Ascending aorta (tissue), 2 donors: Measurements from ENCODE around the gene ZNF688. TPM values are rescaled to one million over a fixed set of nuclear protein-coding genes. Genes with fewer than 3 reads are reported as not detected.

Experiments used
- DNase-seq, 2 donors: peaks; one replicate each; pipeline ENCODE4 v3.0.0-alpha.2; 2019; ENCODE audit warnings: low spot score in 2 of 2
- H3K27ac ChIP-seq, 2 donors: fragments of 200-600 bp; sonication (generic); one replicate each; pipeline ENCODE4 v1.5.1; 2016 to 2017; ENCODE audit warnings: mild to moderate bottlenecking in 1 of 2
- H3K27me3 ChIP-seq: fragments of 200-600 bp; sonication (generic); one replicate; pipeline ENCODE4 v1.5.1; 2017
- H3K36me3 ChIP-seq, 2 donors: fragments of 200-600 bp; sonication (generic); one replicate each; pipeline ENCODE4 v1.5.1; 2016
- H3K4me1 ChIP-seq, 2 donors: fragments of 200-600 bp; sonication (generic); one replicate each; pipeline ENCODE4 v1.5.1; 2016 to 2017; ENCODE audit warnings: mild to moderate bottlenecking in 1 of 2
- H3K4me3 ChIP-seq, 2 donors: fragments of 200-600 bp; sonication (generic); one replicate each; pipeline ENCODE4 v1.5.1; 2016 to 2017; ENCODE audit warnings: mild to moderate bottlenecking in 1 of 2
- H3K9me3 ChIP-seq, 2 donors: fragments of 200-600 bp; sonication (generic); one replicate each; pipeline ENCODE4 v1.5.1; 2016
- intact Hi-C: fragments of 100-400 bp; cut with DNase I; formaldehyde crosslinking; loops from one replicate; pipeline ENCODE4 v1.15.1; 2023
- total RNA-seq: library from RNA; depleted of rRNA; stranded (reverse); fragments of >200 nt; gene quantifications from one replicate; pipeline ENCODE4 v1.1.0, GENCODE V29; 2016
- TF ChIP-seq, protein P1 (sequence below), 3 experiments: fragments of 200-600 bp in 2 of 3; fragments of 450-650 bp in 1 of 3; sonication (generic) in 2 of 3; IDR thresholded peaks; one replicate each; pipeline ENCODE4 v1.5.1; 2016 to 2019; ENCODE audit warnings: antibody characterized with exemption in 3 of 3, mild to moderate bottlenecking in 1 of 3, moderate library complexity in 1 of 3

Gene ZNF688
- total RNA-seq, 1 donor from 2014 or later: 11.3 TPM

DNA sequence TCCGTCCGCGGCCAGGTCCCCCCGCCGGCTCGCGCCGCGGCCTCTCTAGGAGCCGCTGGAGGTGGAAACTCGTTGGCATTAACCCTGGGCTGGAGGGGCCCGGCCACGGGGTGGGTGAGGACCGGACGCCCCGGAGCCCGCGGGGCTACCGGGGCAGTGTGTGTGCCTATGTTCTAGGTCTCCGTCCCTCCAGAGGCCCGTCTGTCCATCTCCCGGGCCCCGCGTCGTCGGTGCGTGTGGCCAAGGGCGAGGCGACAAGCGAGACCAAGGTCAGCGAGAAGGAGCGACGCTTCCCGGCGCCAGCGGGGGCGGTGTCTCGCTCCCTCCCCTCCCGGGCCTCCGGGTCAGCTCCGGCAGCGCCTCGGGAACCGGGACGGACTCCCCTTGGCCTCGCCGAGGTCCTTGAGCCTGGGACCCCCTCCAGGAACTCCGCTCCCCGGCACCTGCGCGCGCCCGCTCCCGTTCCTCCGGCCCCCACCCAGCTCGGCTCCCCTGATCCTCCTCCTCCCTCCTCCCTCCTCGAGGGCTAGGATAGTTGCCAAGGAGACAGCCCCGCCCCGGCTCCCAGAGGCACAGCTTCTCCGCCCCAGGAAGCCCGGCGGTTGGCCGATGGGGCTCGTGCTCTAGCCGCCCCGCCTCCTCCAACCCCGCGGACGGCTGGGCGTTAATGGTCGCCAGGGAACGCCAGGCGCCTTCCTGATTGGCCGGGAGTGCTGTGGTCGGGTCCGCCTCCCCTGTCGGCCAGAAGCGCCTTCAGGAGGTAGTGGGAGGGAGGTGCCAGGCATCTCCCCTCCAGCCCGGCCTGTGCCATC is 44.5 kb downstream of the ZNF688 start:
- Histone ChIP-seq H3K27ac (peak overlapping the region; percentile 93 to 96), H3K4me3 (peak overlapping the region; percentile 86 to 92), H3K9me3 (no peaks in the 10 kb centered on the region), H3K27me3 (no peaks in the 10 kb centered on the region), H3K4me1 (peaks cover 0 to 6% of the 10 kb centered on the region in 2 donors), H3K36me3 (peaks cover 17% of the 10 kb centered on the region in 2 donors)
- peak; percentile 90 to 99 for DNase-seq
- intact Hi-C loops: loop anchor here (1.0 to 5.0 kb wide), 10 partner anchors 32 to 172 kb away; partner anchors contain the start of genes CD2BP2, DCTPP1, FBRS and SEPHS2
- TF ChIP-seq, protein P1, sequence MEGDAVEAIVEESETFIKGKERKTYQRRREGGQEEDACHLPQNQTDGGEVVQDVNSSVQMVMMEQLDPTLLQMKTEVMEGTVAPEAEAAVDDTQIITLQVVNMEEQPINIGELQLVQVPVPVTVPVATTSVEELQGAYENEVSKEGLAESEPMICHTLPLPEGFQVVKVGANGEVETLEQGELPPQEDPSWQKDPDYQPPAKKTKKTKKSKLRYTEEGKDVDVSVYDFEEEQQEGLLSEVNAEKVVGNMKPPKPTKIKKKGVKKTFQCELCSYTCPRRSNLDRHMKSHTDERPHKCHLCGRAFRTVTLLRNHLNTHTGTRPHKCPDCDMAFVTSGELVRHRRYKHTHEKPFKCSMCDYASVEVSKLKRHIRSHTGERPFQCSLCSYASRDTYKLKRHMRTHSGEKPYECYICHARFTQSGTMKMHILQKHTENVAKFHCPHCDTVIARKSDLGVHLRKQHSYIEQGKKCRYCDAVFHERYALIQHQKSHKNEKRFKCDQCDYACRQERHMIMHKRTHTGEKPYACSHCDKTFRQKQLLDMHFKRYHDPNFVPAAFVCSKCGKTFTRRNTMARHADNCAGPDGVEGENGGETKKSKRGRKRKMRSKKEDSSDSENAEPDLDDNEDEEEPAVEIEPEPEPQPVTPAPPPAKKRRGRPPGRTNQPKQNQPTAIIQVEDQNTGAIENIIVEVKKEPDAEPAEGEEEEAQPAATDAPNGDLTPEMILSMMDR (IDR thresholded peaks at IDR 0.05): peak; percentile 14 to 31 (median 28)

DNA sequence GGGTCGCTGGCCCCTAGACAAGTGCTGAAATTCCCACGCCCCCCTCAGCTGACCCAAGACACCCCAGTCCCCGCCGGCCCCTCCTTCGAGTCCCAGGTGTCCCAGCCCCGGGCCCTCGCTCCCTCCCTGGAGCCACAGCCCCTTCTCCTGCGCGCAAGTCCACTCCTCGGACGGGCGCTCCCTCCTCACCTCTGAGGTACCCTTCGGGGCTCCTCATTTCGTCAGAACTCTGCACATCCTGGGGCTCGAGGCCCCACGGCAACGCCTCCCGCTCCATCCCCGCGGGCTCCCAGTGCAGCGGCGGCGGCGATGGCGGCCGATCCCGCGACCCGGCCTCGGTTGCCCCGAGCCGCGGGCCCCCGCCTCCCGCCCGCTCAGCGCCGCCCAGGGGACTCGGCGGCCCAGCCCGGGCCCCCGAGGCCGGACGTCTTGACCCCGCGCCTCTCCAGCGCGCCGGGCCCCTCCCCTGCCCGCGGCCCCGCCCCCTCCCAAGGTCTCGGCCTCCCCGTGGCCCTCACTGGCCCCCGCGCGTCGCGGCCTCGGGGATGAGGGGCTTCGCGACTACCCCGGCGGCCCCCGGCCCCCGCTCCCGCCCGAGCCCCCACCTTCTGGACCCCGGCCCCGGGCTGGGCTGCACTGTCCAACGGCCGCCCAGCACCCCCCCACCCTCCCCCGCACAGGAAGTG is 45.2 kb downstream of the ZNF688 start, which contains the start of gene ZNF768:
TSS of gene ZNF768 (minus strand) at position 430 of the 686 bp plus-strand sequence. CDS start at position 277, 153 bp downstream.
- Histone ChIP-seq H3K4me1 (peaks cover 0 to 6% of the 10 kb centered on the region in 2 donors), H3K9me3 (no peaks in the 10 kb centered on the region), H3K27ac (peak within 1 kb of the TSS; percentile 93 to 96), H3K36me3 (peaks cover 10 to 15% of the 10 kb centered on the region in 2 donors), H3K4me3 (peak within 1 kb of the TSS; percentile 86 to 92), H3K27me3 (no peaks in the 10 kb centered on the region)
- TF ChIP-seq, protein P1 (IDR thresholded peaks at IDR 0.05): no peak
- no peak for DNase-seq
- intact Hi-C loops: loop anchor here (1.0 to 5.0 kb wide), 9 partner anchors 33 to 173 kb away; partner anchors contain the start of genes CD2BP2, DCTPP1, SEPHS2 and SRCAP

DNA sequence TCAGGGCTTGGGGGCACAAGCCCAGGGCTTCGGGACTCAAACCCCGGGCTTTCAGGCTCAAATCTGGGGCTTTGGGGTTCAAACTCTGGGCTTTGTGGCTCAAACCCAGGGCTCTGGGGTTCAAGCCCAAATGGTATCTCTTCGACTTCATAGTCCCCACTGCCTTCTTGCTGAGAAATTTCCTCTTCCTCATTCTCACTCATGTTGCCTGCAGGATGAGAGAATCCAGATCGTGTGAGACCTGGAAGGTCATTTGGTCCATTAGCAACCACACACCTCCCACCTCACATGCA is 45.7 kb downstream of the ZNF688 start:
- peaks cover 0 to 6% of the 10 kb centered on the region in 2 donors for H3K4me1 ChIP-seq
- peak overlapping the region; percentile 93 to 96 for H3K27ac ChIP-seq
- peak overlapping the region; percentile 86 to 92 for H3K4me3 ChIP-seq
- H3K36me3 ChIP-seq: peaks cover 8 to 11% of the 10 kb centered on the region in 2 donors
- no peaks in the 10 kb centered on the region for H3K27me3 ChIP-seq
- DNase-seq: no peak
- TF ChIP-seq, protein P1 (IDR thresholded peaks at IDR 0.05): no peak
- intact Hi-C loops: loop anchor here (1.0 to 5.0 kb wide), 9 partner anchors 33 to 173 kb away; partner anchors contain the start of genes CD2BP2, DCTPP1, SEPHS2 and SRCAP
- H3K9me3 ChIP-seq: no peaks in the 10 kb centered on the region

DNA sequence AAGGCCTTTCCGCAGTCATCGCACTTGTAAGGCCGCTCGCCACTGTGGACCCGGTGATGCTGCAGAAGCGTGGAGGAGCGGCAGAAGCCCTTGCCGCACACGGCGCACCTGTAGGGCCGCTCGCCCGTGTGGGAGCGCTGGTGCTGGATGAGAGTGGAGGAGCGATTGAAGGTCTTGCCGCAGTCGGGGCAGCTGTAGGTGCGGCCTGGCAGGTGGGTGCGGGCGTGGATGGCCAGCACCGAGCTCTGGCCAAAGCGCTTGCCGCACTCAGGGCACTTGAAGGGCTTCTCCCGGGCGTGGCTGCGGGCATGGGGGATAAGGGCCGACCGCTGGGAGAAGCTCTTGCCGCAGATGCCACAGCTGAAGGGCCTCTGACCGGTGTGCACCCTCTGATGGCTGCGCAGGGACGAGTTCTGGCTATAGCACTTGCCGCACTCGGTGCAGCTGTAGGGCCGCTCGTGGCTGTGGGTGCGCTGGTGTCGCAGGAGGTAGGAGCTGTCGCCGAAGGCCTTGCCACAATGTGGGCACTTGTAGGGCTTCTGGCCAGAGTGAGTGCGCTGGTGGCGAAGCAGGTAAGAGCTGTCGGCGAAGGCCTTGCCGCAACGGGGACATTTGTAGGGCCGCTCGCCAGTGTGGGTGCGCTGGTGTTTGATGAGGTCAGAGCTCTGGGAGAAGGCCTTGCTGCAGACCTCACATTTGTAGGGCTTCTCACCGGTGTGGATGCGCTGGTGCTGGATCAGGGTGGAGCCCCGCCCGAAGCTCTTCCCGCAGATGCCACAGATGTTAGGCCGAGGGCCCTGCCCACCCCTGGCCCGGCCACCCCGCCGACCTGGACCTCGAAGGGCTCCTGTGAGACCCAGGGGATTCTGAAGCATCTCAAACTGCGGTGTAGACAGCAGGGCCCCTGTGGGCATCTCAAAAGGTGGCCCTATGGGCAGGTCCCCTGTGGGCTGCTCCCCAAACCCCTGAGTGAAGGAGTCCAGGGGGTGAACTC is 46.6 kb downstream of the ZNF688 start:
- Histone ChIP-seq H3K36me3 (peaks cover 8% of the 10 kb centered on the region in 2 donors), H3K27me3 (no peaks in the 10 kb centered on the region), H3K4me3 (no peak overlapping the region), H3K27ac (no peak overlapping the region), H3K4me1 (peaks cover 0 to 6% of the 10 kb centered on the region in 2 donors), H3K9me3 (no peaks in the 10 kb centered on the region)
- TF ChIP-seq, protein P1 (IDR thresholded peaks at IDR 0.05): no peak
- intact Hi-C loops: loop anchor here (5.0 kb wide), 1 partner anchor 168 kb away; the partner anchor contains the start of gene CD2BP2
- no peak for DNase-seq
